NCI-H2081 (cell line): ENCODE measurements around the gene PI4K2A.

Experiments
- DNase-seq, 2 experiments: peaks; one replicate each; lab custom pipeline; 2025; lab: John Stamatoyannopoulos, UW

PI4K2A gene

DNA sequence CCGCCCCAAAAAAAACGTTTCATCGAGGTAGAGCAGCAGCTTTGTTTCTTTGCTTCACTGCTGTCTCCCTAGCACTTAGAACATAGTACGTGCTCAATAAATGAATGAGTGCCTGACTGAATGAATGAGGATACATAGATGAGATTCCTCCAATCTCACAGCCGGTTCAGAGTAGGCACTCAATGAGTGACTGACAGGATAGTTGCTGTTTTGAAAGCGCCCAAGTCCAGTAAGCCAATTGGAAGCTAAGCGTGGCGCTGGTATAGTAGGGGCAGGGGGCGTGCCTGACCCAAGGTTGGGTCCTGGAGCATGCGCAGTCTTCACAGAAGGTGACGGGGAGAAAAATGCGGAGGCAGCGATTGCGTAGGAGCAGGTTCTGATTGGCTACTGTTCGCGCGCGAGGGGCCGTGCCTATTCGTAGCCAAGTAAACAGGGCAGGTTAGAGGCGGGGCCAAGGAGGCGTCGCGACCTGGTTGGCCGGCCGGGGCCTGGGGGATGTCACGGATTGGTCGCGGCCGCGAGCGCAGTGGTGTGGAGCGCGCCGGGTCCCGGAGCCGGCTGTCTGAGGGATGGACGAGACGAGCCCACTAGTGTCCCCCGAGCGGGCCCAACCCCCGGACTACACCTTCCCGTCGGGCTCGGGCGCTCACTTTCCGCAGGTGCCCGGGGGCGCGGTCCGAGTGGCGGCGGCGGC, at the start of gene PI4K2A:
Gene PI4K2A (plus strand): TSS at position 498 of the 694 bp plus-strand sequence. CDS start 72 bp downstream, at position 570.
- peak; percentile 96 to 97 for DNase-seq

DNA sequence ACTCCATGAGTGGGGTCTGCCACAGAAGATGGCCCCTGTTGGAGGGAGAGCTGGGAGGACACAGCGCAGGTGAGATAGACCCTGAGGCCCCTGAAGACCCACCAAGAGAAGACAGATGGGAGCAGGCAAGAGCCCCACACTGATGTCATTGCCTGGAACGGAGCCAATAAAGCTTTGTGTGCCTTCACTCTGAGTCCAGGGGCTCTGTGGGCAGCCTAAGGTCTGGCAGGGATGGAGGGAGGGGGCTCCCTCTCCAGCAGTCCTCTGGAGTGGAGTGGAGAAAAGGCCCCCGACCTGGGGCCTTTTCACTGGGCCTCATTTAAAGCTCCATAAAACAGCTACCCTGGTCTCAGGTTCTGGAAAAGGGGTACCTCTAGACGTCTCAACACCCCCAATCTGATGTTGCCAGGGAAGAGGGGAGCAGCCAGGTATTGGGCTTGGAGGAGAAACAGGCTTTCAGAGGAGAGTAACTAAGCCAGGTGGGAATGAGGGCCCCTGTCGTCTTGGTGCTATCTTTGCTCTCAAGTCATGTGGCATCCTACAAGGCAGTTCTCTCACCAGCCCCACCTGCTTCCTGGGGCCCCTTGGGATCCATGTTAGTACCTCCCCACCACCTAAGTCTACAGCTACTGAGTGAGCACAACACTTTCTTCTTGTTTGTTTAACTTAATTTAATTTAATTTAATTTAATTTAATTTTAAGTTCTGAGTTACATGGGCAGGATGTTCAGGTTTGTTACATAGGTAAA, 49.5 kb upstream of the PI4K2A start:
- DNase-seq, result no peak

DNA sequence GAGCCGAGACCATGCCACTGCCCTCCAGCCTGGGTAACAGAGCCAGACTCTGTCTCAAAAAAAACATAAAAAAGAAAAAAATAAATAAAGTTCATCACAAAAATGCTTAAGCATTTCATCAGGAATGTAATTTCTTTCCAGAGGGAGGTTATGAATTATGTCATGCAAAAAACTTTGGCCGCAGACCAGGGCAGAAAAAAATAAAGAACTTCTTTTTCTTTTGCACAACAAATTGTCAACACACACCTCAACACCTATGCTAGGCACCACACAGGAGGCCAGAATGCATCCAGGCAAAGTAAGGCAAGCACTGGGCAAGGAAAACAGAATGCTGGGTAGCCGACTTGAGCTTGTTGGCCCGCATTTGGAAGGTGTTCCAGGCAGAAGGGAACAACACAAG, 47.0 kb upstream of the PI4K2A start:
- DNase-seq, result no peak

DNA sequence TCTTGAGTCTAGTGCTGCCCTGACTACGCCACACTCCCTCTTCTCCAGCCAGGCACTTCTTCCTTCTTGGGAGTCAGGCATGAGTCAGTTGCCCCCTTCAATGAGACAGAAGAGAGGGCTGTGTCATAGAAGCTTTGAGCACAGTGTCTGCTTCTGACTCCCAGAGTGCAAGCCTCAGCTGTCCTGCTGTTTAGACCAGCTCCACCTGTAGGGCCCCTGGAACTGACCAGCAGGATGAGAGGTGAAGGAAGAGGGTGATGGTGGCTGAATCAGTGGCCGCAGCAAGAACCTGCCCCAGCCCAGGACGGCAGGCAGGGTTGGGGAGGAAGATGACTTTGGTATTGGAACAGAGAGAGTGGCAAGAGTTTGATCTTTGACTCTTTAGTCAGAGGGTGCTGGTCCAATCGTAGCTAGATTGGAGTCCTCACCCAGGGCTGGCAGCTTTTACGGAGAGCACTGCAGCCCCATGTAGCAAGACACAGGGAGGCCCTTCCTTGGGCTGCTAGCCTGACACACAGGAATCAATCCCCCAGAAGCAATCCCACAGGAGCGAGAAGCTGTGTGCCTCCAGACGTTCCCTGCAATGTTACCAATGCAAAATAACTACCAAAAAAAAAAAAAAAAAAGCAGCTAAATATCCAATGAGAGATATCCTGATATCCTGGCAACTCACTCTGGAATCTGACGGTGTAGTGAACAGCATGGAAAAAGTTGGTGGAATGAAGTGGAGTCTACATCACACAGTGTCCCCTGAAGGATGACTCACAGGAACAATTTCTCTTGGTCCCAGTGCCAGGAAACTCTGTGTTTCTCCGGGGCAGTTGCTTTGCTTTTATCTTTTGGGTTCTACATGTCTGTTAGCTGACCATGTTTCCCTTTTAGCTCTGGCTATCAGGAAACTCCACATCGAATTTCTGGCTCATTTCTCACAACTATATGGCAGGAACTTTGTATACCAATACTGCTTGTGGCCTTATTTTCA, 44.1 kb upstream of the PI4K2A start:
- no peak for DNase-seq

DNA sequence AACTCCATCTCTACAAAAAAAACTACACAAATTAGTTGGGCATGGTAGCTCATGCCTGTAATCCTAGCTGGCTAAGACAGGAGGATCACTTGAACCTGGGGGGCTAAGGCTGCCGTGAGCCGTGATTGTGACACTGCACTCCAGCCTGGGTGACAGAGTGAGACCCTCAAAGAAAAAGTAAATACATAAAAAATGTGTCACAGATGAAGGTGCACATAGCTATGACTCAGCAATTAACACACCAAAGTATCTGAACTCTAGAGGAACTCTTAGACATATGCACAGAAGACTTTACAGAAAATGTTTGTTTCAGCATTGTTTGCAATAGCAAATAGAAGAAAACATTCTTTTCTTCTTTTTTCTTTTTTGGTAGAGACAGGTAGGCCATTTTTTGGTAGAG, 42.7 kb upstream of the PI4K2A start:
- no peak for DNase-seq

DNA sequence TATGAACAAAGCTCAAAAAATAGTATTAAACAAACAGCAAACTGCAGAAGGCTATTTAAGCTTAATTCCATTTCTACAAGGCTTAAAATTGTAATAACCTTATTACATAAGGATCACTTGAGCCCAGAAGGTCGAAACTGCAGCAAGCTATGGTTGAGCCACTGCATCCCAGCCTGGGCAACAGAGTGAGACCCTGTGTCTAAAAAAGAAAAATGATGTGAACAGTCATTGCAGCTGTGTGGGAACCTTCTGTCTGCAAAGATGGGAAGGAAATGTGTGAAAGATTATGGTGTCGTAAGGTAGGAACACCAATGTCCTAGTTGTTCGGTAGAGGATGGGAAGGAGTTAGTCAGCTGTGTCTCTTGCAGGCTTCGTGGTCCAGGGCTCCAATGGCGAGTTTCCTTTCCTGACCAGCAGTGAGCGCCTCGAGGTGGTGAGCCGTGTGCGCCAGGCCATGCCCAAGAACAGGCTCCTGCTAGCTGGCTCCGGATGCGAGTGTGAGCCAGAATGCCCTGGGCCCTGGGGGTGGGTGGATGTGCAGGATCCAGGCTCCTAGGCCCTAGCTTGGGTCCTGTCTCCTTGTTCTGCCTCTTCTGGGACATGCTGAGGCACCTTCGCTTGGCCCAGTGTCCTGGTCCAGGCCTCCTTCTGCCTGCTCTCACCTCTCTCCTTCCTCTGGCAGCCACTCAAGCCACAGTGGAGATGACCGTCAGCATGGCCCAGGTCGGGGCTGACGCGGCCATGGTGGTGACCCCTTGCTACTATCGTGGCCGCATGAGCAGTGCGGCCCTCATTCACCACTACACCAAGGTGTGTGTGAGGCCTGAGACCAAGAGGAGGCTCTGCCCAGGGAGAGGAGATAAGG, 41.8 kb upstream of the PI4K2A start:
- DNase-seq, result no peak

DNA sequence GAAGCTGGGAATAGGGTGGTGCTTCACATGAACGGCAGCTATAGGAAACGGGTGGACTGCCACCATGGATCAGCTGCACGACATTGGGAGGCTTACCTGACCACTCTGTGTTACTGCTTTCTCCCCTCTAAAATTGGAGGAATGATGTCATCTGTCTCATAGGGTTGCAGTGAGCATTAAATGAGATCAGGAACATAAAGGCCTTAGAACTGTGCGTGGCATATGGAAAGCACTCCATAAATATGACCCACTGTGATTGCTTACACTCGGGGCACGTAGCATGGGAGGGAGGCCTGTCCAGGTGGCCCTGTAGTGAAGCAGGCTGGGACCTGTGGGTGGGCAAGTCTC, 41.2 kb upstream of the PI4K2A start:
- no peak for DNase-seq

DNA sequence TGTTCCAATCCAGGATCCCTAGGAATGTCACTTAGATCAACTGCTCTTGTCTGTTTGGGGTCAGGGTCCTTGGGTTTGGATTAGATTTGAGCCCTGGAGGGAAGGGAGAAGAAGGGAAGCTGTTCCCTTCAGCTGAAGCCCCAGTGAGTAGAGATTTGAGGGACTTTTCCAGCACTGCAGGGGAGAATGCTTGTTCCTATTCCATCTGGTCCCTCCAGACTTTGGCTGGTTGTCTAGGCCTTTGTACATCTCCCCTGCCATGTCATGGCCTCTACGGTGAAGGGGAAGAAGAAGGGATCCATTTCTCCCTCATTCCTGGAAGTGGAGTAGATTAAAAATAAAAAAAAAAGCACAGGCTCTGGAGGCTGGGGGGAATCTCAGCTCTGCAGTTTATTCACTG, 39.9 kb upstream of the PI4K2A start:
- no peak for DNase-seq

DNA sequence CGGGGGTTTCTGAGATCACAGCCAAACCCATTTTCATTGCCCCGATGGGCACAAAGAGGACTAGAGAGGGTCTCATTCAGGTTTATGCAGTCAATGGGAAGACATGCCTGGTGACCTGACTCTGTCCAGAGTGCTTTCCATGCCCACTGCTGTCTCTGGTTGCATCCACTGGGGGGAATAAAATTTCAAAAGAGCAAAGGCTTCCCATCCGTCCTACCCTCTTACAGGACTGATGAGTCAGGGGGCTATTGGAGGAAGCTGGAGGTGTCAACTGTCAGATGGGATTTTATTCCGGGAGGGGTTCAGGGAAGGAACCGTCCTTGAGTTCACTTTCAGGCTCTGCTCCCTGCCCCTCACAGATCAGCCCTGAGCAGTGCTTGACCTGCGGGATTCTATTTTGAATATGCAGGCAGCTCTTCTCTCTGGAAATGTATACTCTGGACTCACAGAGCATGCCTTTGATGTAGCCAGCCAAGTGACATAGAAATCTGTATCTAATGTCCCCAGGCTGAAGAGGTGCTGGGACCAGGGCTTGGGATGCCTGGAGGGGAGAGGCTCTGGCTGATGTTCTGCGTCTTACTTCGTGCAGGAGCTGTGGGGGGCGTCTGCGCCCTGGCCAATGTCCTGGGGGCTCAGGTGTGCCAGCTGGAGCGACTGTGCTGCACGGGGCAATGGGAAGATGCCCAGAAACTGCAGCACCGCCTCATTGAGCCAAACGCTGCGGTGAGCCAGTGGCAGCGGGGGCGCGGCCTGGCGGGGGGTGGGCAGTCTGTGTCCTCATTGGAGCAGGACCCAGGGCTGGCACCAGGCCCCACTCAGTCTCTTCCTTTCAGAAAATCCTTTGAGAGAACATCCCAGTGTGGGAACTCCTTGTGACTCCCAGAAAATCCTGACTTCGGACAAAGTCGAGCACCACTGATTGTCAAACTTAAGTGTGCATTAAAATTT, 38.9 kb upstream of the PI4K2A start:
- no peak for DNase-seq

DNA sequence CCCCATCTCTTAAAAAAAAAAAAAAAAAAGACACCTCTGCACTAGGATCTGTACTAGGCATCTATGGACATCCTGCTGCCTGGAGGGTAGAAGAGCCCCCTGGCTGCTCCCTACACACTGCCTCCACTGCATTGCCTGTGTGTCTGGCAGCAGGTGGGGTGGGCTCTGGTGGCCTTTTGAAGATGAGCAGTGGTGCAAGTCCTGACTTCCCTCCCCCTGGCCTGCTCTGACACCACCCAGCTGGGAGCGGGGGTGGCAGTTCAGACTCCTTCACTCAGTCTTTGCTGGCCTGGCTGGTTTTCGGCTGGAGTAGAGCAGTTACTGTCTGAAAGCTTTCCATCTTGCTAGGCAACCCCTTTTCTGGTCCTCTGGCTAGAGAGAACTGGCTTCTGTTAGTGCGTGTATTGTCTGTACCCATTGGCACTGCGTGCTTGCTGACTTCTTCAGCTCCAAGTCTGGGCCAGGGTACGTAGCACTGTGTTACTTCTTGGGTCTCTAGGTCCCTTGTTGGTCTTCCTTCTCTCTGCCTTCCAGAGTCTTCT, 33.3 kb upstream of the PI4K2A start:
- DNase-seq, result no peak

DNA sequence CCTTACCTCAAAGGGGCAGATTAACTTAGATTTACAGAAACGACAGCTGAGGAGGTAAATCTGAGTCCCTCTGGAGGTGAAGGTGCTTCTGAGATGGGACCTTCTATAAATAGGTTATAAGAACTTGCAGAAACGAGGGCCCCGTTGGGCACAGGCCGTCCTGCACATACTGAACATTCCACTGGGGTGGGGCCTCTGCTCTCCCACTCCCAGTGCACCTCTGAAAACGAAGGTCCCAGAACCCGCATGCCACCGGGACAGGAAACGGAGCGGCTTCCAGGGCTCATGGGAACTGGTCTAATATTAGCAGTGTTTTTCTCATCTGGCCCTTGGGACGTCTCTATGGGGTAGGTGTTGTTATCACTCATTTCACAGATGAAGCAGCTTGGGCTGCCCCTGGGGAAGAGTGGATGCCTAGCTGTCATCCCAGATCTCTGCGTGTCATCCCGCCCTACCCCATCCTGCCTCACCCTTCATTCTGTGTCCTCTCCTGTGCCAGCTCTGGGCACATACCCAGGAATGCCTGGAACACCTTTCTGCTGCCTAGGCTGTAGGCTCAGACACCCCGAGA, 31.4 kb upstream of the PI4K2A start:
- no peak for DNase-seq

DNA sequence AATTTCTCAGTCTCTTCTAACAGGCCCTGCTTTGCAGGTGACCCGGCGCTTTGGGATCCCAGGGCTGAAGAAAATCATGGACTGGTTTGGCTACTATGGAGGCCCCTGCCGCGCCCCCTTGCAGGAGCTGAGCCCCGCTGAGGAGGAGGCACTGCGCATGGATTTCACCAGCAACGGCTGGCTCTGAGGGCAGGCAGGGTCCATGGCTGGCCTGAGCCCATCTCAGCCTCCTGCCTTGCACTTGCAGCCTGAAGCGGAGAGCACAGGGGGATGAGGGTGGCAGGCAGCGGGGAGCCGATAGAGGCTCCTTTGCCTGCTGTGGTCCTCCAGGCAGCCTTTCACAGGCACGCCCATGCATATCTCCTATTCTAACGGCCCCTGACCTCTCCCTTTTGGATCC, 29.0 kb upstream of the PI4K2A start:
- DNase-seq, result no peak

DNA sequence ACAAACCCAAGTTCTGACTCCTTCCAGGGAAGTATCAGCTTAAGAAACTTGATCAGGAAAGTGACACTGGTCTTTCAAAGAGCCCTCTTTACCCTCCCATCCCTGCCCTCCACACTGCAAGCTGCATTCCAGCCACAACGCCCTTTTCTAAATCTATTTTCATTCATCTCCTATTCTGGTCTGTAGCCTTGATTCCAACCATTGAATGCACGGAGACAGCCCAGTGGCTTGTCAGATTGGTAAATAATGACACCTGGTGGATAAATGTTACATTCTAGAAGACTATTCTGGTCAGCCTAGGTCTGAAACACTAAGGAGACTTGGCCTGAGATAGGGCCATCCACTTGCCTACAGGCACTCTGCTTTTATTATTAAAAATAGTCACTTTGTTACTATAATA, 28.1 kb upstream of the PI4K2A start:
- DNase-seq, result peak in 1 of 2 experiments; percentile 5

DNA sequence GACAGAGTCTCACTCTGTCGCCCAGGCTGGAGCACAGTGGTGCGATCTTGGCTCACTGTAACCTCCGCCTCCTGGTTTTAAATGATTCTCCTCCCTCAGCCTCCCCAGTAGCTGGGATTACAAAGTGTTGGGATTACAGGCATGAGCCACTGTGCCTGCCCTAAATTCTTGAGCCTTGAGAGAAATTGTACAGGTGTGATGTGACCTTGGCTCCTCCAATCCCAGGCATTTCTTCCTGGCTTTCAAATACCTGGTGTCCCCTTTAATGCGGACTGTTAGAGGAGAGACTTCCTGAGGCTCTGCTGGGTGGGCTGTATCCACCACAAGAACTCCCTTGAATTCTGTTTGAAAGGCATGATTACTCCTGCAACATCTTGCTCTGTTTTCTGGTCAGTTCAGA, 22.2 kb upstream of the PI4K2A start:
- no peak for DNase-seq

DNA sequence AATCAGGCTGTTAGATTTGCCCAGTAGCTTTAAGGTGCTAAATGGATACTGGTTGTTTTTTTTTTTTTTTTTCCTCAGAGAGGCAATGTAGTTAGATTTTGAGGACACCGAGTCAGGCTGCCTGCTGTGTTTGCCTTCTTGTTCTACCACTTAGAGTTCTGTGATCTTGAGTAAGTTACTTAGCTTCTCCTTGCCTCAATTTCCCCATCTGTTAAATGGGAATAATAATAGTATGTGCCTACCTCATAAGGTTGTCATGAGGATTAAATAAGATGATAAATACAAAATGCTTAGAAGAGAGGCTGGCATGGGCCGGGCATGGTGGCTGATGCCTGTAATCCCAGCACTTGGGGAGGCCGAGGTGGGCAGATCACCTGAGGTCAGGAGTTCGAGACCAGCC, 21.7 kb upstream of the PI4K2A start:
- DNase-seq, result no peak

DNA sequence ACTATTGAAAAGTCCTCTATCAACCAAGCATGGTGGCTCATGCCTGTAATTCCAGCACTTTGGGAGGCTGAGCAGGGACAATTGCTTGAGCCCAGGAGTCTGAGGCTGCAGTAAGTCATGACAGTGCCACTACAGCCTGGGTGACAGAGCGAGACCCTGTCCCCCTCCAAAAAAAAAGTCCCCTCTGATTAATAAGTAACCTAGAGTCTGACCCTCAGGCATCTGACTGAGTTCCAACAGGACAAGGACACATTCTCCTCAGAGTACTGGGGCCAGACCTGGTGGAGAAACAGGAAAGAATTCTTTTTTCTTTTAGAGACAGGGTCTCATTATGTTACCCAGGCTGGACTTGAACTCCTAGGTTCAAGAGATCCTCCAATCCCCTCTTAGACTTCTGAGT, 17.2 kb upstream of the PI4K2A start:
- no peak for DNase-seq

DNA sequence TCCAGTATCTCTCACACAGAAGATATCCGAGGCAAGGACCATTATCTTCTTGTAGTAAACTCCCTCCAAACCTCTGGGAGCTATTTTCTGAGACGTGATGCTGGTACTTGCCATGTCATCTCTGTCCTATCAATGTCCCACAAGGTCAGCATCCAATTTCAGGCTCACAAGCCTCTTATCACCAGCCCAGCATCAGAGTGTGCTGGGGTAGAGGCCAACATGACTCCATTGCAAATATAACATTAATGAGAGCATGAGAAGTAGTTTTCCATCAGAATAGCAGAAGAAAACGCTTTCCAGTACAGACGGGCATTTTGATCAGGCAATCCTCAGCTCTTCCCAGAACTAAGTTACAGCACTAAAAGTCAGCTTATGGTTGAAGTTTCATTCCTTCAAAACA, 12.7 kb upstream of the PI4K2A start:
- DNase-seq, result no peak

DNA sequence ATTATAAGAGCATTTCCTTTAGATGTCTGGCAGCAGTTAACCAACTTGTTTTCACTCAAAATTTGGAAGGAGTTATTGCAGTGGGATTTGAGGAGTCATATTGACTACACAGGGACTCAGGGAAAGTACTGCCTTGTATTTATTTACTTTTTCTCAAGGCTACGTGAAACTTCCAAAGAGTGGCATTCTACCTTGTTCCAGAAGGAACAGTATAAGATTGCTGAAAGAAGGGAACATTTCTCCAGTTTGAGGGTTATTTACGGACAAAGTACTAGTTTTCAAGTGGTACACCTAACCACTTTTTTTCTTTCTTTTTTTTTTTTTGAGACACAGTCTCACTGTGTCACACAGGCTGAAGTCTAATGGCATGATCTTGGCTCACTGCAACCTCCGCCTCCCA, 12.2 kb upstream of the PI4K2A start:
- no peak for DNase-seq

DNA sequence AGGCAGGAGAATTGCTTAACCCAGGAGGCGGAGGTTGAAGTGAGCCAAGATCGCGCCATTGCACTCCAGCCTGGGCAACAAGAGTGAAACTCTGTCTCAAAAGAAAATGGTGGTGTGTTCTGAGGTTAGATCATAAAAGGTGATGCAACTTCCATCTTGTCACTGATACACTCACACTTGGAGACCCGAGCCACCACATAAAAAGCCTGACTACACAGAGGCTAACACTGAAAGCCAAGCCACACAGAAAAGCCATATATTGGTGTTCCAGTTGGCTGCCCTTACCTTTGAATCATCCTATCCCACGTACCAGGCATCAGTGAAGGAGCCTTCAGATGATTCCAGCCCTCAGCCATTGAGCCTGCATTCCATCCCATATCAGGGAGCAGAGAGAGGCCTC, 11.2 kb upstream of the PI4K2A start:
- DNase-seq, result no peak

DNA sequence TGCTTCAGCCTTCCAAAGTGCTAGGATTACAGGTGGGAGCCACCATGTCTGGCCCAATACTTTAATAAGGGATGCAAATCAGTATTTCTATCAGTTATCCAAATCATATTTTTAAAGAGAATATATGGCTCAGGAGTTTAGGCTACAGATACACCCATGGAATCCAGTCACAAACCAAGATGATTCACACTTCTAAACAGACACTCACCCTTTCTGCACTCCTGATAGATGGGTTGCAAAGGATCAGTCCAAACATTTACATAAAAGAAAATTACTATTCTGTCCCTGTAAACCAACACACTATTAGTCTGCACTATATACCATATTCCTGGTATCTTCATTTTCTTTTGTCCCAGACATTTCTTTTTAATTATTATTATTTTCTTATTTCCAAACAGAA, 9.4 kb upstream of the PI4K2A start:
- DNase-seq, result no peak
